Measurements from ENCODE around the gene OCA2. TPM values are rescaled to one million over a fixed set of nuclear protein-coding genes. Genes with fewer than 3 reads are reported as not detected.

Gene OCA2
- total and polyA plus RNA-seq, 2 of the 8 experiments (the other 6 are each of a cell fraction or from before 2014, with no cell fraction given): 0.20 TPM

GRCh38 chr15:28118531-28118930 is 19.4 kb upstream of the OCA2 start:
- Histone ChIP-seq H3K9ac (replicated peaks in 1 of 4; ENCODE audit: extremely low read depth in 1 of 4, low read depth in 3 of 4, low read length in 3 of 4) (no peak overlapping the region), H2AFZ (ENCODE audit: low read length) (no peak overlapping the region), H3K9me3 (ENCODE audit: insufficient read depth in 2 of 2, low read depth in 1 of 2, low read length in 1 of 2) (no peaks in the 10 kb centered on the region), H2BK20ac (ENCODE audit: low read length) (no peak overlapping the region), H3K23ac (ENCODE audit: insufficient read length) (no peak overlapping the region), H3K4me1 (replicated peaks in 1 of 4; ENCODE audit: control insufficient read depth in 3 of 4, insufficient read depth in 4 of 4, low read length in 3 of 4) (no peaks in the 10 kb centered on the region), H2AK5ac (ENCODE audit: low read depth, low read length) (no peak overlapping the region), H3K56ac (replicated peaks; ENCODE audit: insufficient read length, low read depth, low read length) (no peak overlapping the region), H3K4me3 (ENCODE audit: extremely low read depth in 1 of 4, insufficient read depth in 2 of 4, low read depth in 3 of 4, low read length in 4 of 4) (no peak overlapping the region), H3K27me3 (replicated peaks in 1 of 4; ENCODE audit: control insufficient read depth in 3 of 4, extremely low read depth in 1 of 4, insufficient read depth in 3 of 4, low read length in 3 of 4) (no peaks in the 10 kb centered on the region), H3K79me1 (ENCODE audit: low read depth, low read length) (no peaks in the 10 kb centered on the region), H3K36me3 (ENCODE audit: control insufficient read depth in 2 of 4, insufficient read depth in 4 of 4, low read length in 3 of 4) (peaks cover 13 to 37% (median 31%) of the 10 kb centered on the region in 4 experiments; a peak in 7 of 8 replicates), H3K79me2 (ENCODE audit: control insufficient read depth in 1 of 2, insufficient read depth in 2 of 2, low read length in 2 of 2) (no peaks in the 10 kb centered on the region), H3K27ac (ENCODE audit: low read depth, low read length) (no peak overlapping the region), H2BK5ac (ENCODE audit: low read depth, low read length) (no peak overlapping the region), H2BK12ac (ENCODE audit: low read depth, low read length) (no peak overlapping the region), H3K18ac (ENCODE audit: extremely low read depth, low read length) (no peak overlapping the region), H3K14ac (ENCODE audit: insufficient read length) (no peak overlapping the region), H3K23me2 (ENCODE audit: low read depth, low read length) (no peaks in the 10 kb centered on the region), H2BK15ac (ENCODE audit: low read length) (no peak overlapping the region), H4K91ac (replicated peaks; ENCODE audit: insufficient read length, low read length) (no peak overlapping the region), H2BK120ac (replicated peaks; ENCODE audit: low read depth, low read length) (no peak overlapping the region), H3K4ac (replicated peaks; ENCODE audit: insufficient read length, low read depth, low read length) (no peak overlapping the region), H3K4me2 (ENCODE audit: insufficient read depth in 1 of 2, low read depth in 2 of 2, low read length in 2 of 2) (no peak overlapping the region), H4K20me1 (replicated peaks in 1 of 2; ENCODE audit: control insufficient read depth in 1 of 2, insufficient read depth in 2 of 2, low read length in 2 of 2) (peaks cover 0 to 9% of the 10 kb centered on the region in 2 experiments), H4K8ac (ENCODE audit: extremely low read depth, insufficient read depth, low read length) (peak overlapping the region; percentile 14; the same call in 1 of the 2 replicates), H4K5ac (ENCODE audit: insufficient read length, low read depth, low read length) (no peak overlapping the region)
- ChIA-PET POLR2A (ENCODE audit: partially characterized antibody) (no interaction called here), CTCF (ENCODE audit: partially characterized antibody) (interaction anchor here (1.2 kb wide), 1 partner anchor 84 kb away, joined by 3 read pairs; no protein-coding TSS in a partner anchor)
- DNase-seq (ENCODE audit: low read depth in 1 of 2, low spot score in 2 of 2) (no peak), FAIRE-seq (no peak)
- WGBS, 2 experiments (ENCODE audit: extremely low coverage in 1 of 2, insufficient coverage in 1 of 2, insufficient read length in 1 of 2, insufficient replicate concordance in 2 of 2, low coverage in 1 of 2, low lambda C conversion rate in 2 of 2, missing lambda C conversion rate in 1 of 2): 95% methylated on average over 10 of the region's 10 CpGs; no CpG with 5 or more reads in 1 of the 2 experiments
- TF ChIP-seq SRF (IDR thresholded peaks at IDR 0.05; ENCODE audit: low read depth, low read length) (no peak), KDM5A (IDR thresholded peaks at IDR 0.05; ENCODE audit: low read length) (no peak), CREB1 (IDR thresholded peaks at IDR 0.05) (no peak), POLR2A (IDR thresholded peaks at IDR 0.05; ENCODE audit: control extremely low read depth in 1 of 2, low read depth in 2 of 2, low read length in 2 of 2) (no peak), RNF2 (IDR thresholded peaks at IDR 0.05; ENCODE audit: borderline replicate concordance, low read depth, low read length, missing control alignments, poor library complexity, severe bottlenecking) (no peak), NANOG (IDR thresholded peaks at IDR 0.05; ENCODE audit: insufficient read depth, low read depth, low read length, poor library complexity, severe bottlenecking) (no peak), USF2 (IDR thresholded peaks at IDR 0.05; ENCODE audit: low read length) (no peak), JUND (IDR thresholded peaks at IDR 0.05; ENCODE audit: low read length) (no peak), TAF7 (optimal IDR thresholded peaks at IDR 0.05; ENCODE audit: borderline replicate concordance, low read depth, low read length) (no peak), TBP (IDR thresholded peaks at IDR 0.05; ENCODE audit: low read depth, low read length) (no peak), BRCA1 (IDR thresholded peaks at IDR 0.05; ENCODE audit: low read depth, low read length) (no peak)

All from H1 (cell line).